ENCODE data around the gene CAMK1D. TPM values are rescaled to one million over a fixed set of nuclear protein-coding genes. Genes with fewer than 3 reads are reported as not detected.

Gene CAMK1D
- total and polyA plus RNA-seq, 2 of the 8 experiments (the other 6 are each of a cell fraction or from before 2014, with no cell fraction given) = 3.5 to 10.6 TPM

GRCh38 chr10:12847361-12847975 is 498.1 kb downstream of the CAMK1D start:
- 57% methylated on average over 13 of the region's 14 CpGs; no CpG with 5 or more reads in 1 of the 2 experiments for WGBS, 2 experiments (ENCODE audit: extremely low coverage in 1 of 2, insufficient coverage in 1 of 2, insufficient read length in 1 of 2, insufficient replicate concordance in 2 of 2, low coverage in 1 of 2, low lambda C conversion rate in 2 of 2, missing lambda C conversion rate in 1 of 2)
- Histone ChIP-seq H3K9ac (replicated peaks in 1 of 4; ENCODE audit: extremely low read depth in 1 of 4, low read depth in 3 of 4, low read length in 3 of 4) (no peak overlapping the region), H3K27ac (ENCODE audit: low read depth, low read length) (no peak overlapping the region), H2AFZ (ENCODE audit: low read length) (peak overlapping the region; percentile 99), H2BK15ac (ENCODE audit: low read length) (no peak overlapping the region; the same call in 1 of the 2 replicates), H3K56ac (replicated peaks; ENCODE audit: insufficient read length, low read depth, low read length) (no peak overlapping the region), H3K27me3 (replicated peaks in 1 of 4; ENCODE audit: control insufficient read depth in 3 of 4, extremely low read depth in 1 of 4, insufficient read depth in 3 of 4, low read length in 3 of 4) (no peaks in the 10 kb centered on the region), H3K4me1 (replicated peaks in 1 of 4; ENCODE audit: control insufficient read depth in 3 of 4, insufficient read depth in 4 of 4, low read length in 3 of 4) (peaks cover 0 to 4% (median 0%) of the 10 kb centered on the region in 4 experiments; a peak in 1 of 7 replicates), H2BK120ac (replicated peaks; ENCODE audit: low read depth, low read length) (no peak overlapping the region), H3K14ac (ENCODE audit: insufficient read length) (no peak overlapping the region), H3K4me2 (ENCODE audit: insufficient read depth in 1 of 2, low read depth in 2 of 2, low read length in 2 of 2) (no peak overlapping the region), H3K4ac (replicated peaks; ENCODE audit: insufficient read length, low read depth, low read length) (no peak overlapping the region), H2BK20ac (ENCODE audit: low read length) (no peak overlapping the region), H3K36me3 (ENCODE audit: control insufficient read depth in 2 of 4, insufficient read depth in 4 of 4, low read length in 3 of 4) (no peaks in the 10 kb centered on the region), H3K4me3 (ENCODE audit: extremely low read depth in 1 of 4, insufficient read depth in 2 of 4, low read depth in 3 of 4, low read length in 4 of 4) (no peak overlapping the region), H2BK12ac (ENCODE audit: low read depth, low read length) (peak overlapping the region; percentile 82; the same call in 1 of the 2 replicates), H3K23me2 (ENCODE audit: low read depth, low read length) (no peaks in the 10 kb centered on the region), H3K79me1 (ENCODE audit: low read depth, low read length) (no peaks in the 10 kb centered on the region), H4K20me1 (replicated peaks in 1 of 2; ENCODE audit: control insufficient read depth in 1 of 2, insufficient read depth in 2 of 2, low read length in 2 of 2) (no peaks in the 10 kb centered on the region), H4K8ac (ENCODE audit: extremely low read depth, insufficient read depth, low read length) (peak overlapping the region; percentile 4; the same call in 1 of the 2 replicates), H2BK5ac (ENCODE audit: low read depth, low read length) (no peak overlapping the region; the same call in 1 of the 2 replicates), H3K9me3 (ENCODE audit: insufficient read depth in 2 of 2, low read depth in 1 of 2, low read length in 1 of 2) (no peaks in the 10 kb centered on the region), H4K91ac (replicated peaks; ENCODE audit: insufficient read length, low read length) (no peak overlapping the region), H4K5ac (ENCODE audit: insufficient read length, low read depth, low read length) (no peak overlapping the region), H3K23ac (ENCODE audit: insufficient read length) (no peak overlapping the region), H2AK5ac (ENCODE audit: low read depth, low read length) (no peak overlapping the region), H3K18ac (ENCODE audit: extremely low read depth, low read length) (no peak overlapping the region), H3K79me2 (ENCODE audit: control insufficient read depth in 1 of 2, insufficient read depth in 2 of 2, low read length in 2 of 2) (no peaks in the 10 kb centered on the region)
- CTCF ChIA-PET (ENCODE audit: partially characterized antibody) = interaction anchor here (0.7 to 5.3 kb wide), 30 partner anchors 9 to 460 kb away, joined by 3 to 38 read pairs (median 4); no protein-coding TSS in a partner anchor
- DNase-seq (ENCODE audit: low read depth in 1 of 2, low spot score in 2 of 2) (peak; percentile 63 to 96), FAIRE-seq (peak; percentile 63)
- POLR2A ChIA-PET (ENCODE audit: partially characterized antibody) = interaction anchor here (0.6 kb wide), 1 partner anchor 103 kb away, joined by 3 read pairs; no protein-coding TSS in a partner anchor
- no peak for TF ChIP-seq CEBPB (IDR thresholded peaks at IDR 0.05; ENCODE audit: low read depth, low read length)
- no peak for TF ChIP-seq HDAC6 (IDR thresholded peaks at IDR 0.05; ENCODE audit: low read depth, low read length)
- TF ChIP-seq, protein P1, sequence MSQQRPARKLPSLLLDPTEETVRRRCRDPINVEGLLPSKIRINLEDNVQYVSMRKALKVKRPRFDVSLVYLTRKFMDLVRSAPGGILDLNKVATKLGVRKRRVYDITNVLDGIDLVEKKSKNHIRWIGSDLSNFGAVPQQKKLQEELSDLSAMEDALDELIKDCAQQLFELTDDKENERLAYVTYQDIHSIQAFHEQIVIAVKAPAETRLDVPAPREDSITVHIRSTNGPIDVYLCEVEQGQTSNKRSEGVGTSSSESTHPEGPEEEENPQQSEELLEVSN (IDR thresholded peaks at IDR 0.05) = no peak
- TF ChIP-seq RNF2 (IDR thresholded peaks at IDR 0.05; ENCODE audit: borderline replicate concordance, low read depth, low read length, missing control alignments, poor library complexity, severe bottlenecking) = no peak
- TF ChIP-seq, protein P2, sequence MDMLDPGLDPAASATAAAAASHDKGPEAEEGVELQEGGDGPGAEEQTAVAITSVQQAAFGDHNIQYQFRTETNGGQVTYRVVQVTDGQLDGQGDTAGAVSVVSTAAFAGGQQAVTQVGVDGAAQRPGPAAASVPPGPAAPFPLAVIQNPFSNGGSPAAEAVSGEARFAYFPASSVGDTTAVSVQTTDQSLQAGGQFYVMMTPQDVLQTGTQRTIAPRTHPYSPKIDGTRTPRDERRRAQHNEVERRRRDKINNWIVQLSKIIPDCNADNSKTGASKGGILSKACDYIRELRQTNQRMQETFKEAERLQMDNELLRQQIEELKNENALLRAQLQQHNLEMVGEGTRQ (IDR thresholded peaks at IDR 0.05; ENCODE audit: low read length) = no peak
- TF ChIP-seq KDM4A (IDR thresholded peaks at IDR 0.05; ENCODE audit: low read depth, low read length, severe bottlenecking) = no peak
- TF ChIP-seq POLR2A (IDR thresholded peaks at IDR 0.05; ENCODE audit: control extremely low read depth in 1 of 2, low read depth in 2 of 2, low read length in 2 of 2) = no peak
- TF ChIP-seq TEAD4 (IDR thresholded peaks at IDR 0.05; ENCODE audit: low read depth, low read length) = no peak
- TF ChIP-seq EZH2 (IDR thresholded peaks at IDR 0.05; ENCODE audit: low read depth, low read length, severe bottlenecking) = no peak
- TF ChIP-seq RAD21 (IDR thresholded peaks at IDR 0.05 in 1 of 2, conservative IDR thresholded peaks at IDR 0.05 in 1 of 2; ENCODE audit: low read depth in 2 of 2, low read length in 2 of 2) = peak; percentile 69 to 81

Measured in H1 (cell line).